ENCODE measurements around the gene ALPG. TPM values are rescaled to one million over a fixed set of nuclear protein-coding genes. Genes with fewer than 3 reads are reported as not detected.
"Not testable (repeated sequence)": the region's sequence is repeated elsewhere in the genome, so short reads cannot be mapped to it uniquely, and the experiment has no call there.

The ALPG gene
- total RNA-seq, 1 donor from 2014 or later, result 2.4 TPM

GRCh38 chr2:232432598-232433184, 26.0 kb downstream of the ALPG start:
- DNase-seq, result peak; percentile 54
- Mint-ChIP-seq H3K4me1 (ENCODE audit: low read depth, unreplicated experiment) (no peaks in the 10 kb centered on the region), H3K4me3 (ENCODE audit: unreplicated experiment) (no peak overlapping the region), H3K27ac (ENCODE audit: unreplicated experiment) (no peak overlapping the region), H3K27me3 (ENCODE audit: unreplicated experiment) (peaks cover 6% of the 10 kb centered on the region), H3K36me3 (ENCODE audit: unreplicated experiment) (no peaks in the 10 kb centered on the region), H3K9me3 (ENCODE audit: unreplicated experiment) (peaks cover 2% of the 10 kb centered on the region)
- TF ChIP-seq CTCF (IDR thresholded peaks at IDR 0.05; ENCODE audit: partially characterized antibody, unreplicated experiment), result peak; percentile 17

GRCh38 chr2:232433622-232434021, 27.0 kb downstream of the ALPG start:
- not testable (repeated sequence) for H3K9me3 Mint-ChIP-seq (ENCODE audit: unreplicated experiment); H3K27ac Mint-ChIP-seq (ENCODE audit: unreplicated experiment); H3K4me1 Mint-ChIP-seq (ENCODE audit: low read depth, unreplicated experiment); H3K36me3 Mint-ChIP-seq (ENCODE audit: unreplicated experiment); H3K4me3 Mint-ChIP-seq (ENCODE audit: unreplicated experiment); DNase-seq; H3K27me3 Mint-ChIP-seq (ENCODE audit: unreplicated experiment)

- no peak for TF ChIP-seq CTCF (IDR thresholded peaks at IDR 0.05; ENCODE audit: partially characterized antibody, unreplicated experiment)
- Mint-ChIP-seq H3K36me3 (ENCODE audit: unreplicated experiment) (no peaks in the 10 kb centered on the region), H3K27me3 (ENCODE audit: unreplicated experiment) (peaks cover 8% of the 10 kb centered on the region), H3K9me3 (ENCODE audit: unreplicated experiment) (peaks cover 2% of the 10 kb centered on the region), H3K27ac (ENCODE audit: unreplicated experiment) (no peak overlapping the region), H3K4me1 (ENCODE audit: low read depth, unreplicated experiment) (no peaks in the 10 kb centered on the region), H3K4me3 (ENCODE audit: unreplicated experiment) (no peak overlapping the region)
- no peak for DNase-seq
Measured at GRCh38 chr2:232434091-232434490, 27.4 kb downstream of the ALPG start.

- no peak for TF ChIP-seq CTCF (IDR thresholded peaks at IDR 0.05; ENCODE audit: partially characterized antibody, unreplicated experiment)
- Mint-ChIP-seq H3K36me3 (ENCODE audit: unreplicated experiment) (no peaks in the 10 kb centered on the region), H3K4me1 (ENCODE audit: low read depth, unreplicated experiment) (no peaks in the 10 kb centered on the region), H3K27ac (ENCODE audit: unreplicated experiment) (no peak overlapping the region), H3K9me3 (ENCODE audit: unreplicated experiment) (peaks cover 2% of the 10 kb centered on the region), H3K4me3 (ENCODE audit: unreplicated experiment) (no peak overlapping the region), H3K27me3 (ENCODE audit: unreplicated experiment) (peaks cover 8% of the 10 kb centered on the region)
- no peak for DNase-seq
Measured at GRCh38 chr2:232434563-232435374, 28.1 kb downstream of the ALPG start.

- H3K4me1 Mint-ChIP-seq (ENCODE audit: low read depth, unreplicated experiment), result no peaks in the 10 kb centered on the region
- no peak for TF ChIP-seq CTCF (IDR thresholded peaks at IDR 0.05; ENCODE audit: partially characterized antibody, unreplicated experiment)
Measured at GRCh38 chr2:232435375-232435648, 28.7 kb downstream of the ALPG start.

More at GRCh38 chr2:232435375-232435648, 28.7 kb downstream of the ALPG start:
- Mint-ChIP-seq H3K27ac (ENCODE audit: unreplicated experiment) (no peak overlapping the region), H3K27me3 (ENCODE audit: unreplicated experiment) (peaks cover 9% of the 10 kb centered on the region), H3K9me3 (ENCODE audit: unreplicated experiment) (peaks cover 2% of the 10 kb centered on the region), H3K36me3 (ENCODE audit: unreplicated experiment) (no peaks in the 10 kb centered on the region), H3K4me3 (ENCODE audit: unreplicated experiment) (no peak overlapping the region)
- no peak for DNase-seq

All from glutamatergic neuron (in vitro differentiated cells).